ENCODE measurements around the gene PCNA.
"Not testable (repeated sequence)": the region's sequence is repeated elsewhere in the genome, so short reads cannot be mapped to it uniquely, and the experiment has no call there.

The PCNA gene

DNA sequence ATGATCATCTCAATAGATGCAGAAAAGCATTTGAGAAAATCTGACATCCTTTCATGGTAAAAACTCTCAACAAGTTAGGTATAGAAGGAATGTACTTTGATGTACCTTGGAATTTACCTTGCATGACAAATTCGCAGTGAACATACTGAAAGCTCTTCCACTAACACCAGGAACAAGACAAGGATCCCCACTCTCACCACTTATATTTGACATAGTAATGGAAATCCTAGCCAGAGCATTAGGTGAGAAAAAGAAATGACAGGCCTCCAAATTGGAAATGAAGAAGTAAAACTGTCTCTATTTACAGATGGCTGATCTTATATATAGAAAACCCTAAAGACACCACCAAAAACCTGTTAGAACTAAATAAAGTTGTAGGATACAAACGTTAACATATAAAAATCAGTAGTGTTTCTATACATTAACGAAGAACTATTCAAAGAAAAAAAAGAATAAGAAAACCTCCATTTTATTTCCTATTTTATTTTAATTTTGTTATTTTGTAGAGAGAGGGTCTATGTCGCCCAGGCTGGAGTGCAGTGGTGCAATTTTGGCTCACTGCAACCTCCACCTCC, 26.9 kb downstream of the PCNA start:
- Mint-ChIP-seq H3K9me3 (no peaks in the 10 kb centered on the region), H3K27ac (peak overlapping the region; percentile 38), H3K27me3 (no peaks in the 10 kb centered on the region), H3K4me1 (peaks cover 33% of the 10 kb centered on the region), H3K4me3 (no peak overlapping the region), H3K36me3 (peaks cover 12% of the 10 kb centered on the region)
- ATAC-seq, result no peak

DNA sequence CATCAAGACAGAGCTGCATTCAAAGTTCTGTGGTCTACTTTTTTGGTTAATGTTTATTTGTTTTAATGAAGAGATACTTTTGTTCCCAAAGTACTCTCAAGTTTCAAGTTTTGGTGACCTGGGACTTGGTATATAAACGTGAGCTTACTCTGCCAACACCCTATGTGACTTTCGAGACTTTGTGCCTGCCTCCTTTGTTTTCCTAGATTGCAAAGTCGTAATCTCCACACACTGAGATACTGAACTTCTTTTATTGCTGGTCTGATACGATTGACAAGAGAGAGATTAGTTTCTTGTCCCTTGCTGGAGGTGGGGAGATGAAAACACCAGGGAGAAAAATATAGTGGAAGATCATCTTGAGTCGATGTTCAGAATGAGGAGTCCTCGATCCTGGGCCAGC, 27.9 kb downstream of the PCNA start:
- no peaks in the 10 kb centered on the region for H3K27me3 Mint-ChIP-seq
- ATAC-seq, result no peak
- H3K4me1 Mint-ChIP-seq, result peaks cover 33% of the 10 kb centered on the region
- peaks cover 10% of the 10 kb centered on the region for H3K36me3 Mint-ChIP-seq
- no peaks in the 10 kb centered on the region for H3K9me3 Mint-ChIP-seq
- no peak overlapping the region for H3K4me3 Mint-ChIP-seq
- H3K27ac Mint-ChIP-seq, result peak overlapping the region; percentile 38

DNA sequence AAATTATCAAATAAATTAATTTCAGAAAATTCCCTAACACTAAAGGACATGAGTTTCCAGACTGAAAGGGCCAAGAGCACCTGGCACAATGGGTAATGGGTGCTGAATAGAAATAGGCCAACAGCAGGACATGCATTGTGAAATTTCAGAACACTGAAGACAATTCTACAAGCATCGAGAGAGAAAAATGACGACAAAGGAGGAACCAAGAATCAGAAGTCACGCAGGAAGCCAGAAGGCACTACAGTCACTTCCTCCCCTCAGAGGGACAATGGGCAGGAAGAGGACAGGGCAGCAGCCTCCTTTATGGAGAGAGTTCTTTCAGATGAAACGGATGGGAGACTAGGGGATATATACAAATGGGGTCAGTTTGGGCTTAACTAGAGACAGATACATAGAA, 29.6 kb downstream of the PCNA start:
- Mint-ChIP-seq H3K36me3 (peaks cover 9% of the 10 kb centered on the region), H3K27me3 (no peaks in the 10 kb centered on the region), H3K9me3 (no peaks in the 10 kb centered on the region), H3K4me3 (no peak overlapping the region), H3K4me1 (peaks cover 38% of the 10 kb centered on the region), H3K27ac (peak overlapping the region; percentile 62)
- peak; percentile 83 for ATAC-seq

- Mint-ChIP-seq H3K4me1 (peaks cover 41% of the 10 kb centered on the region), H3K9me3 (no peaks in the 10 kb centered on the region), H3K36me3 (peaks cover 13% of the 10 kb centered on the region), H3K27me3 (no peaks in the 10 kb centered on the region), H3K4me3 (no peak overlapping the region), H3K27ac (peak overlapping the region; percentile 62)
- ATAC-seq, result no peak
Measured at GRCh38 chr20:5088688-5089087, 31.1 kb downstream of the PCNA start.

- no peak for ATAC-seq
- Mint-ChIP-seq H3K27ac (peak overlapping the region; percentile 79), H3K27me3 (no peaks in the 10 kb centered on the region), H3K36me3 (peaks cover 8% of the 10 kb centered on the region), H3K4me3 (no peak overlapping the region), H3K9me3 (no peaks in the 10 kb centered on the region), H3K4me1 (peaks cover 42% of the 10 kb centered on the region)
Measured at GRCh38 chr20:5085380-5085779, 34.4 kb downstream of the PCNA start.

DNA sequence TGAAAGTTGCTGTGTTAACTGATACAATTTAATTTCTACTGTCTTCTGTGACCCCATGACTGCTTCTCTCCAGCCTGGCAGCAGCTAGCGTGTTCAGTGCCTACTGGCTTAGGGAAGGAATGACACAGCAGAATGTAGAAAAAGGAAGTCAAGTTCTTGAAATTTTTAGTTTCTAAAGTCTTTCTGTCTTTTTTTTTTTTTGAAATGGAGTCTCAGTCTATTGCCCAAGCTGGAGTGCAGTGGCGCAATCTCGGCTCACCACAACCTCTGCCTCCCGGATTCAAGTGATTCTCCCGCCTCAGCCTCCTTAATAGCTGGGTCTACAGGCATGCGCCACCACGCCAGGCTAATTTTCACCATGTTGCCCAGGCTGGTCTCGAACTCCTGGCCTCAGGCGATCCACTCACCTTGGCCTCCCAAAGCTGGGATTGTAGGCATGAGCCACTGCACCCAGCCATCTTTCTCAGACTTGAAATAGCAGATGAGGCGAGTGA, 39.3 kb downstream of the PCNA start:
- Mint-ChIP-seq H3K36me3 (peaks cover 6% of the 10 kb centered on the region), H3K4me1 (peaks cover 54% of the 10 kb centered on the region), H3K4me3 (peak overlapping the region; percentile 32), H3K27ac (peak overlapping the region; percentile 91), H3K9me3 (no peaks in the 10 kb centered on the region), H3K27me3 (no peaks in the 10 kb centered on the region)
- peak; percentile 76 for ATAC-seq

DNA sequence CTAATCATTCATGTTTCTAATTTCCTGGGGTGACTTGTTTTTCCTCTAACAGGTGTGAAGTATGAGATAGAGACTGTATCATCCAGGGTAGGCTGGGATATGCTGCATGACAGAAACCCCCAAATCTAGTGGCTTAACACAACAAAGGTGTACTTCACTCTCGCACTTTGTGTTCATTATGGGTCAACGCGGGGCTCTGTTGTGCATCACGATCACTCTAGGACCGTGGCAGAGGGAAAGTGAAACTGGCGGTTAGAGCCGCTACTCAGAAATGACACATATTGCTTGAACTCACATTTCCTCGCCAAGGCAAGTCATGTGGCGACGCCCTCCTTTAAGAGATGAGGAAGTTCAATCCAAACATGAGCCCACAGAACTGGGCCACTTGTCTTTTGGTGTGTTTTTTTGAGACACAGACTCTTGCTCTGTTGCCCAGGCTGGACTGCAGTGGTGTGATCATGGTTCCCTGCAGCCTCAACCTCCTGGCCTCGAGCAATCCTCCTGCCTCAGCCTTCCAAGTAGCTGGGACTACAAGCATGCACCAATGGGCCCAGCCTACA, 41.3 kb downstream of the PCNA start:
- peaks cover 3% of the 10 kb centered on the region for H3K9me3 Mint-ChIP-seq
- H3K36me3 Mint-ChIP-seq, result no peaks in the 10 kb centered on the region
- H3K27me3 Mint-ChIP-seq, result no peaks in the 10 kb centered on the region
- ATAC-seq, result peak; percentile 97
- H3K4me1 Mint-ChIP-seq, result peaks cover 59% of the 10 kb centered on the region
- peak overlapping the region; percentile 91 for H3K27ac Mint-ChIP-seq
- peak overlapping the region; percentile 59 for H3K4me3 Mint-ChIP-seq

DNA sequence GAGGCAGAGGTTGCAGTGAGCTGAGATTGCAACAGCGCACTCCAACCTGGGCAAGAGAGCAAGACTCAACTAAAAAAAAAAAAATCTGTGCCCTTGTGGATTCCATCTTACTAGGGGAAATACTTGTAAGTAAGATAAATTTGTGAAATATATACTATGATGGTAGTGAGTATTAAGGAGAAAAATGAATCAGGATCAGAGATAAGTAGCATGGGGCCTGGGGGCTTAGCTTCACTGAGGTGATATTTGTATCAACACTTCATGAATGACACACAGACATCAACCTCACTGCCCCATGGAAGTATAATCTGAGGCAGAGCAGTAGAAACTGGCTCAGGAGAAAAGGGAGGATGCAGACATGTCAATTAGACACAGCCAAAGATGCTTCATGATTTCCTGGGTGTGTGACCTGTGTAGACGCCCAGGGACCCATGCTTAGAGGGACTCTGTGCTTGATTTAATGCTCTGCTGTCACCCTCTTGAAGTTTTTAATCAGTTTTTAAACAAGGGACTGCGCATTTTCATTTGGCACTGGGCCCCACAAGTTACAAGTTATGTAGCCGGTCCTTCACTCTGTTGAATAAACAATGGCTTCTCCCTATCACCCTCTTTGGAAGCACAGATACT, 41.9 kb downstream of the PCNA start:
- peak overlapping the region; percentile 91 for H3K27ac Mint-ChIP-seq
- peaks cover 3% of the 10 kb centered on the region for H3K9me3 Mint-ChIP-seq
- ATAC-seq, result no peak
- H3K4me3 Mint-ChIP-seq, result peak overlapping the region; percentile 59
- H3K4me1 Mint-ChIP-seq, result peaks cover 65% of the 10 kb centered on the region
- H3K36me3 Mint-ChIP-seq, result no peaks in the 10 kb centered on the region
- no peaks in the 10 kb centered on the region for H3K27me3 Mint-ChIP-seq

DNA sequence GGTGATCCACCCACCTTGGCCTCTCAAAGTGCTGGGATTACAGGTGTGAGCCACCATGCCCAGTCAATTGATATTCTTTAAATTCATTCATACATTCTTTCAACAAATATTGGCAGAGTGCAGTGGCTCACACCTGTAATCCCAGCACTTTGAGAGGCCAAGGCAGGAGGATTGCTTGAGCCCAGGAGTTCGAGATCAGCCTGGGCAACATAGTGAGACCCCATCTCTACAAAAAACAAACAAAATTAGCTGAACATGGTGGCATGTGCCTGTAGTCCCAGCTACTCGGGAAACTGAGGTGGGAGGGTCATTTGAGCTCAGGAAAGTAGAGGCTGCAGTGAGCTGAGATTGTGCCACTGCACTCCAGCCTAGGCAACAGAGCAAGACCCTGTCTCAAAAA, 42.8 kb downstream of the PCNA start:
- not testable (repeated sequence) for ATAC-seq, H3K27me3 Mint-ChIP-seq, H3K36me3 Mint-ChIP-seq, H3K9me3 Mint-ChIP-seq, H3K4me3 Mint-ChIP-seq
- Mint-ChIP-seq H3K27ac (peak overlapping the region; percentile 91), H3K4me1 (peaks cover 66% of the 10 kb centered on the region)

DNA sequence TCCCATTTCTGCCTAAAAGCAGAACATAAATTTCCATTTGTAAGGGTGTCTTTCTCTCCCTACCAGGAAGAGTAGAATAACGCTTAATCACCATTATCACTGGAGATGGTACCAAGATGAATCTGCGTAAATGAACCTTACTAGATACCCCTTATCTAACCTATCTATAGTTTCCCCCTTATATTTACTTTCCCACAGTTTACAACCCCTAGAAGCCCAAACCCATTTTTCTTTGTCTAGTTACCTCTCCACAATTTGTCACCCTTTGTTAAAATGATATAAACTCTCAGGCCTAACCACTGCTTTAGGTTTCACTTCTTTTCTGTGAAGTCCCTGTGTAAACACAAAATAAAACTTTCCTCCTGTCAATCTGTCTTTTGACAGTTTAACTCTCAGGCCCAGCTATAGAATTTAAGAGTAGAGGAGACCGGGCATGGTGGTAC, 45.5 kb downstream of the PCNA start:
- peaks cover 3% of the 10 kb centered on the region for H3K9me3 Mint-ChIP-seq
- no peak overlapping the region for H3K4me3 Mint-ChIP-seq
- H3K27me3 Mint-ChIP-seq, result no peaks in the 10 kb centered on the region
- peaks cover 45% of the 10 kb centered on the region for H3K4me1 Mint-ChIP-seq
- peak; percentile 38 for ATAC-seq
- no peaks in the 10 kb centered on the region for H3K36me3 Mint-ChIP-seq
- H3K27ac Mint-ChIP-seq, result peak overlapping the region; percentile 66

DNA sequence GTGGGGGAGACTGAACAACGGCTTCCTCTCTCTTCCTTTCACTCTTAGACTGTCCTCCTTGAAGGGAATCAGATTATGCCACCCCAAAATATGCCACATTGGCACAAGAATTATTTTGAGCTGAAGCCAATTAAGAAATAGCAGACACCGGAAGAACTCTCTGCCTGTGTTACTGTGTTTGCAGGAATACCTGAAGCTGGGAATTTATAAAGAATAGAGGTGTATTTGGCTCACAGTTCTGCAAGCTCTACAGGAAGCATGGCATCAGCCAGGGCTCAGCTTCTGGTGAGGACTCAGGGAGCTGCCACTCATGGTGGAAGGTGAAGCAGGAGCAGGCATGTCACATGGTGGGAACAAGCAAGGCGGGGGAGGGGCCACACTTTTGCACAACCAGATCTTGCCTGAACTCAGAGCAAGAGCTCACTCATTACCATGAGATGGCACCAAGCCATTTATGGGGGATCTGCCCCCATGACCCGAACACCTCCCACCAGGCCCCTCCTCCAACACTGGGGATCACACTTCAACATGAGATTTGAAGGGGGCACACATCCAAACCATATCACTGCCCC, 46.0 kb downstream of the PCNA start:
- H3K36me3 Mint-ChIP-seq, result no peaks in the 10 kb centered on the region
- no peak for ATAC-seq
- H3K27me3 Mint-ChIP-seq, result no peaks in the 10 kb centered on the region
- H3K27ac Mint-ChIP-seq, result peak overlapping the region; percentile 66
- H3K4me1 Mint-ChIP-seq, result peaks cover 44% of the 10 kb centered on the region
- H3K9me3 Mint-ChIP-seq, result peaks cover 3% of the 10 kb centered on the region
- no peak overlapping the region for H3K4me3 Mint-ChIP-seq

GRCh38 chr20:5072756-5073659, 46.8 kb downstream of the PCNA start:
- Mint-ChIP-seq H3K27me3 (no peaks in the 10 kb centered on the region), H3K9me3 (peaks cover 3% of the 10 kb centered on the region), H3K36me3 (no peaks in the 10 kb centered on the region), H3K27ac (peak overlapping the region; percentile 66), H3K4me1 (peaks cover 37% of the 10 kb centered on the region), H3K4me3 (no peak overlapping the region)
- no peak for ATAC-seq

DNA sequence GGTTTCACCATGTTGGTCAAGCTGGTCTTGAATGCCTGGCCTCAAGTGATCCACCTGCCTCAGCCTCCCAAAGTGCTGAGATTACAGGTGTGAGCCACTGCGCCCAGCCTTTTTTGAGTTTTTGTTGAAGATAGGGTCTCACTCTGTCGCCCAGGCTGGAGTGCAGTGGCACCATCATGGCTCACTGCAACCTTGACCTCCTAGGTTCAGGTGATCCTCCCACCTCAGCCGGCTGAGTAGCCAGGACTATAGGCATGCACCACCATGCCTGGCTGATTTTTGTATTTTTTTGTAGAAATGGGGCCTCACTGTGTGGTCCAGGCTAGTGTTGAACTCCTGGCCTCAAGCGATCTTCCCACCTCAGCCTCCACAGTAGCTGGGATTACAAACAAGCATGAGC, 47.8 kb downstream of the PCNA start:
- not testable (repeated sequence) for ATAC-seq, H3K4me3 Mint-ChIP-seq, H3K36me3 Mint-ChIP-seq, H3K9me3 Mint-ChIP-seq, H3K27me3 Mint-ChIP-seq, H3K27ac Mint-ChIP-seq
- peaks cover 30% of the 10 kb centered on the region for H3K4me1 Mint-ChIP-seq

- no peaks in the 10 kb centered on the region for H3K27me3 Mint-ChIP-seq
- H3K4me1 Mint-ChIP-seq, result peaks cover 30% of the 10 kb centered on the region
- ATAC-seq, result no peak
- H3K9me3 Mint-ChIP-seq, result peaks cover 3% of the 10 kb centered on the region
- H3K36me3 Mint-ChIP-seq, result no peaks in the 10 kb centered on the region
- no peak overlapping the region for H3K27ac Mint-ChIP-seq
- H3K4me3 Mint-ChIP-seq, result no peak overlapping the region
Measured at GRCh38 chr20:5070570-5070969, 49.2 kb downstream of the PCNA start.

- ATAC-seq, result no peak
- Mint-ChIP-seq H3K4me3 (no peak overlapping the region), H3K27ac (peak overlapping the region; percentile 41), H3K27me3 (no peaks in the 10 kb centered on the region), H3K9me3 (peaks cover 3% of the 10 kb centered on the region), H3K36me3 (no peaks in the 10 kb centered on the region), H3K4me1 (peaks cover 30% of the 10 kb centered on the region)
Measured at GRCh38 chr20:5070081-5070480, 49.7 kb downstream of the PCNA start.

All from stimulated activated memory B cell treated with anti-CD40 and anti-IgM and Interleukin-4, amounts not matched to agents 10 μg/mL and 1 μg/mL and 100 μg/mL, for 72 hours (primary cell).